Spleen (tissue), 11 donors: Measurements from ENCODE around the gene OSM. TPM values are rescaled to one million over a fixed set of nuclear protein-coding genes. Genes with fewer than 3 reads are reported as not detected.

Source experiments
- DNase-seq: peaks from one replicate; pipeline ENCODE4 v3.0.0-alpha.2; 2020
- H3K27ac ChIP-seq, 8 donors: fragments of 200-600 bp; sonication (generic) in 7 of 8; 1 replicate in 4 of 8; 2 replicates in 4 of 8; pipeline versions ENCODE4 v1.5.0 to v1.8.0; 2016 to 2021; ENCODE audit warnings: inconsistent platforms in 4 of 8, mild to moderate bottlenecking in 4 of 8, moderate library complexity in 1 of 8
- H3K27me3 ChIP-seq, 7 donors: fragments of 200-600 bp; sonication (generic) in 6 of 7; replicated peaks in 1 of 7; 1 replicate in 4 of 7; 2 replicates in 3 of 7; pipeline versions ENCODE4 v1.5.0 to v1.8.0; 2016 to 2021; ENCODE audit warnings: inconsistent platforms in 3 of 7, mild to moderate bottlenecking in 1 of 7
- H3K36me3 ChIP-seq, 6 donors: fragments of 200-600 bp; sonication (generic) in 5 of 6; 1 replicate in 4 of 6; 2 replicates in 2 of 6; pipeline versions ENCODE4 v1.5.0 to v1.8.0; 2016 to 2021; ENCODE audit warnings: inconsistent platforms in 2 of 6
- H3K4me1 ChIP-seq, 6 donors: fragments of 200-600 bp; sonication (generic) in 5 of 6; 1 replicate in 3 of 6; 2 replicates in 3 of 6; pipeline versions ENCODE4 v1.5.0 to v1.8.0; 2016 to 2021; ENCODE audit warnings: inconsistent platforms in 3 of 6
- H3K4me3 ChIP-seq, 8 donors: fragments of 200-600 bp; sonication (generic) in 7 of 8; 1 replicate in 4 of 8; 2 replicates in 4 of 8; pipeline versions ENCODE4 v1.5.0 to v1.8.0; 2016 to 2021; ENCODE audit warnings: inconsistent platforms in 4 of 8, mild to moderate bottlenecking in 4 of 8, moderate library complexity in 2 of 8
- H3K9me3 ChIP-seq, 8 donors: fragments of 200-600 bp; sonication (generic) in 7 of 8; 1 replicate in 4 of 8; 2 replicates in 4 of 8; pipeline versions ENCODE4 v1.5.0 to v1.8.0; 2016 to 2021; ENCODE audit warnings: inconsistent platforms in 4 of 8
- CTCF ChIP-seq, 11 experiments: fragments of 200-600 bp in 7 of 11; fragments of 450-650 bp in 4 of 11; sonication (generic) in 4 of 11; IDR thresholded peaks in 8 of 11; conservative IDR thresholded peaks in 3 of 11; 1 replicate in 7 of 11; 2 replicates in 4 of 11; pipeline versions ENCODE4 v1.4.0 to v1.8.0; 2016 to 2021; ENCODE audit warnings: antibody characterized with exemption in 11 of 11, inconsistent platforms in 4 of 11, mild to moderate bottlenecking in 1 of 11
- POLR2A ChIP-seq, 3 donors: fragments of 450-650 bp; IDR thresholded peaks; one replicate each; pipeline ENCODE4 v1.5.1; 2017; ENCODE audit warnings: antibody characterized with exemption in 3 of 3, mild to moderate bottlenecking in 1 of 3
- POLR2AphosphoS5 ChIP-seq, 3 donors: sonication (generic); formaldehyde crosslinking; IDR thresholded peaks; one replicate each; pipeline ENCODE4 v1.5.1; 2017; ENCODE audit warnings: antibody characterized with exemption in 3 of 3
- WGBS, 5 donors: extraction: QIAGEN DNeasy Blood & Tissue Kit in 3 of 5; methylation state at CpG; one replicate each; pipeline versions ENCODE4 v1.1.5 to v1.1.7; 2013 to 2018; 5-methylcytosine and 5-hydroxymethylcytosine counted together
- intact Hi-C: fragments of 100-400 bp; cut with DNase I; formaldehyde crosslinking; loops from one replicate; pipeline ENCODE4 v1.15.0; 2023; ENCODE audit warnings: low total_unique reads
- polyA plus RNA-seq, 3 donors: library from polyadenylated mRNA; stranded (reverse); fragments of 200-250 nt; gene quantifications; one replicate each; pipeline ENCODE4 v1.2.1, GENCODE V29; 2013
- total RNA-seq, 7 donors: library from RNA; depleted of rRNA in 3 of 7; stranded (reverse); fragments of >200 nt in 3 of 7; fragmentation: NEBNext Ultra II Directional in 4 of 7; extraction: Animal tissue kit (Norgen Biotek cat#: 25700) in 4 of 7; gene quantifications; one replicate each; pipeline versions ENCODE4 v1.1.0 to v1.2.1, GENCODE V29; 2016 to 2021
- donor health status: healthy with polysubstance abuse.
- donor health status: DM: no; HTN: no; CAD: no; lungs with moderate emphysema.
- donor health status: DM: no; HTN: no; CAD: no.
- donor health status: Bipolar disorder and iron deficiency.
- donor health status: healthy.
- donor health status: DM: no; HTN: no; CAD: no.
- donor health status: DM: yes; HTN: yes; CAD: no.

OSM gene
- total and polyA plus RNA-seq, 10 donors = 1.2 to 16.8 (median 3.0) TPM

GRCh38 chr22:30238661-30239487 is 27.8 kb downstream of the OSM start:
- Histone ChIP-seq H3K27me3 (no peaks in the 10 kb centered on the region), H3K4me1 (peaks cover 7 to 41% (median 21%) of the 10 kb centered on the region in 6 donors), H3K4me3 (no peak overlapping the region), H3K36me3 (no peaks in the 10 kb centered on the region), H3K9me3 (no peaks in the 10 kb centered on the region), H3K27ac (no peak overlapping the region)
- 73 to 87% (median 85%) methylated on average over 26 to 27 of the region's 27 CpGs for WGBS, 5 donors
- intact Hi-C loops = no loop called here
- no peak for DNase-seq
- TF ChIP-seq POLR2AphosphoS5 (IDR thresholded peaks at IDR 0.05) (no peak), CTCF (IDR thresholded peaks at IDR 0.05 in 8 of 11, conservative IDR thresholded peaks at IDR 0.05 in 3 of 11) (no peak)

GRCh38 chr22:30238136-30238535 is 28.5 kb downstream of the OSM start:
- no peak for DNase-seq
- H3K27ac ChIP-seq = no peak overlapping the region

GRCh38 chr22:30236875-30237274 is 29.8 kb downstream of the OSM start:
- 92 to 97% (median 95%) methylated on average over 5 of the region's 5 CpGs for WGBS, 5 donors
- H3K27me3 ChIP-seq = peaks cover 0 to 8% (median 0%) of the 10 kb centered on the region in 7 donors
- no peaks in the 10 kb centered on the region for H3K36me3 ChIP-seq
- no peak for DNase-seq
- no peaks in the 10 kb centered on the region for H3K9me3 ChIP-seq
- no peak overlapping the region for H3K27ac ChIP-seq
- peaks cover 7 to 41% (median 21%) of the 10 kb centered on the region in 6 donors for H3K4me1 ChIP-seq
- intact Hi-C loops = no loop called here
- TF ChIP-seq POLR2A (IDR thresholded peaks at IDR 0.05) (no peak), POLR2AphosphoS5 (IDR thresholded peaks at IDR 0.05) (no peak), CTCF (IDR thresholded peaks at IDR 0.05 in 8 of 11, conservative IDR thresholded peaks at IDR 0.05 in 3 of 11) (no peak)
- H3K4me3 ChIP-seq = no peak overlapping the region

More at GRCh38 chr22:30238136-30238535, 28.5 kb downstream of the OSM start:
- no peak for TF ChIP-seq POLR2A (IDR thresholded peaks at IDR 0.05)
- no peak for TF ChIP-seq CTCF (IDR thresholded peaks at IDR 0.05 in 8 of 11, conservative IDR thresholded peaks at IDR 0.05 in 3 of 11)
- TF ChIP-seq POLR2AphosphoS5 (IDR thresholded peaks at IDR 0.05) = no peak
- intact Hi-C loops = no loop called here
- no peaks in the 10 kb centered on the region for H3K36me3 ChIP-seq
- WGBS, 5 donors = 87 to 98% (median 95%) methylated on average over 9 of the region's 9 CpGs
- peaks cover 7 to 41% (median 21%) of the 10 kb centered on the region in 6 donors for H3K4me1 ChIP-seq
- no peaks in the 10 kb centered on the region for H3K27me3 ChIP-seq
- H3K4me3 ChIP-seq = no peak overlapping the region
- H3K9me3 ChIP-seq = no peaks in the 10 kb centered on the region

GRCh38 chr22:30235687-30236170 is 30.9 kb downstream of the OSM start:
- intact Hi-C loops = no loop called here
- Histone ChIP-seq H3K4me1 (peaks cover 6 to 33% (median 15%) of the 10 kb centered on the region in 6 donors), H3K4me3 (no peak overlapping the region), H3K9me3 (no peaks in the 10 kb centered on the region), H3K27me3 (peaks cover 0 to 8% (median 0%) of the 10 kb centered on the region in 7 donors), H3K36me3 (no peaks in the 10 kb centered on the region), H3K27ac (peak overlapping the region in 5 of 8 donors; percentile 24 to 64 (median 42))
- 52 to 76% (median 69%) methylated on average over 10 of the region's 10 CpGs for WGBS, 5 donors
- TF ChIP-seq POLR2A (IDR thresholded peaks at IDR 0.05) (no peak), POLR2AphosphoS5 (IDR thresholded peaks at IDR 0.05) (no peak), CTCF (IDR thresholded peaks at IDR 0.05 in 8 of 11, conservative IDR thresholded peaks at IDR 0.05 in 3 of 11) (no peak)
- DNase-seq = no peak
